SK-N-MC (cell line): Measurements from ENCODE around the gene PRM2.
"Not testable (repeated sequence)": the region's sequence is repeated elsewhere in the genome, so short reads cannot be mapped to it uniquely, and the experiment has no call there.

Source experiments
- DNase-seq: peaks from one replicate; pipeline ENCODE4 v3.0.0-alpha.2; 2011; ENCODE audit warnings: low read depth, low spot score
- H3K27ac ChIP-seq: fragments of 200-600 bp; sonication (generic); 2 replicates; pipeline ENCODE4 v1.5.1; 2016; ENCODE audit warnings: mixed run types
- H3K36me3 ChIP-seq: fragments of 200-600 bp; sonication (generic); 2 replicates; pipeline ENCODE4 v1.6.1; 2017; ENCODE audit warnings: antibody characterized with exemption, low read length, mixed read lengths; ENCODE audit not compliant: insufficient read depth
- H3K4me3 ChIP-seq: fragments of 200-600 bp; sonication (generic); 2 replicates; pipeline ENCODE4 v1.5.1; 2016
- H3K9ac ChIP-seq: fragments of 200-600 bp; sonication (generic); 2 replicates; pipeline ENCODE4 v1.8.0; 2017; ENCODE audit warnings: mixed run types, mixed read lengths; ENCODE audit not compliant: insufficient read length
- H3K9me3 ChIP-seq: fragments of 200-600 bp; sonication (generic); 2 replicates; pipeline ENCODE4 v1.6.1; 2017; ENCODE audit warnings: low read depth, mild to moderate bottlenecking, antibody characterized with exemption, low read length, moderate library complexity, mixed read lengths
- EZH2 ChIP-seq: fragments of 200-600 bp; sonication (generic); IDR thresholded peaks from one replicate; pipeline ENCODE4 v1.6.1; 2017; ENCODE audit warnings: antibody characterized with exemption
- FOXP2 ChIP-seq: optimal IDR thresholded peaks from 2 replicates; pipeline ENCODE3; 2011; ENCODE audit warnings: mild to moderate bottlenecking, moderate library complexity; ENCODE audit not compliant: insufficient read depth; ENCODE audit errors: extremely low read length, control extremely low read depth
- POLR2AphosphoS5 ChIP-seq: IDR thresholded peaks from 2 replicates; pipeline ENCODE4 v1.6.1; 2012; ENCODE audit warnings: mild to moderate bottlenecking, low read depth, low read length, borderline replicate concordance

Gene PRM2

GRCh38 chr16:11295672-11296071, 19.4 kb upstream of the PRM2 start:
- no peak for DNase-seq
- Histone ChIP-seq H3K9ac (no peak overlapping the region), H3K36me3 (no peaks in the 10 kb centered on the region), H3K4me3 (no peak overlapping the region), H3K27ac (no peak overlapping the region), H3K9me3 (no peaks in the 10 kb centered on the region)
- TF ChIP-seq FOXP2 (no peak), POLR2AphosphoS5 (no peak), EZH2 (no peak)

- TF ChIP-seq POLR2AphosphoS5 = no peak
- TF ChIP-seq FOXP2 = no peak
- TF ChIP-seq EZH2 = no peak
- DNase-seq = no peak
- H3K9ac ChIP-seq = no peak overlapping the region
- H3K27ac ChIP-seq = no peak overlapping the region
- no peak overlapping the region for H3K4me3 ChIP-seq
- no peaks in the 10 kb centered on the region for H3K9me3 ChIP-seq
- H3K36me3 ChIP-seq = no peaks in the 10 kb centered on the region
Observed at GRCh38 chr16:11292076-11292748, 15.9 kb upstream of the PRM2 start.

GRCh38 chr16:11291091-11291703, 14.9 kb upstream of the PRM2 start:
- no peak for TF ChIP-seq FOXP2
- TF ChIP-seq POLR2AphosphoS5 = no peak
- TF ChIP-seq EZH2 = no peak
- no peaks in the 10 kb centered on the region for H3K36me3 ChIP-seq
- H3K27ac ChIP-seq = no peak overlapping the region
- H3K9ac ChIP-seq = no peak overlapping the region
- H3K4me3 ChIP-seq = no peak overlapping the region
- H3K9me3 ChIP-seq = no peaks in the 10 kb centered on the region
- no peak for DNase-seq

- TF ChIP-seq EZH2 (no peak), FOXP2 (no peak), POLR2AphosphoS5 (no peak)
- Histone ChIP-seq H3K9me3 (no peaks in the 10 kb centered on the region), H3K27ac (no peak overlapping the region), H3K4me3 (no peak overlapping the region), H3K36me3 (no peaks in the 10 kb centered on the region), H3K9ac (no peak overlapping the region)
- DNase-seq = no peak
Observed at GRCh38 chr16:11290102-11290893, 14.0 kb upstream of the PRM2 start.

GRCh38 chr16:11289696-11290095, 13.4 kb upstream of the PRM2 start:
- H3K4me3 ChIP-seq, H3K9me3 ChIP-seq, H3K9ac ChIP-seq, DNase-seq, H3K36me3 ChIP-seq, H3K27ac ChIP-seq: not testable (repeated sequence)

- no peaks in the 10 kb centered on the region for H3K36me3 ChIP-seq
- no peaks in the 10 kb centered on the region for H3K9me3 ChIP-seq
- TF ChIP-seq FOXP2 (no peak), POLR2AphosphoS5 (no peak), EZH2 (no peak)
- DNase-seq = no peak
- H3K27ac ChIP-seq = no peak overlapping the region
- H3K9ac ChIP-seq = no peak overlapping the region
- no peak overlapping the region for H3K4me3 ChIP-seq
Observed at GRCh38 chr16:11289202-11289601, 12.9 kb upstream of the PRM2 start.

- H3K27ac ChIP-seq = no peak overlapping the region
- no peaks in the 10 kb centered on the region for H3K36me3 ChIP-seq
- no peak for DNase-seq
- H3K9me3 ChIP-seq = no peaks in the 10 kb centered on the region
- TF ChIP-seq FOXP2 (no peak), POLR2AphosphoS5 (no peak), EZH2 (no peak)
- no peak overlapping the region for H3K9ac ChIP-seq
- no peak overlapping the region for H3K4me3 ChIP-seq
Observed at GRCh38 chr16:11285842-11286241, 9.6 kb upstream of the PRM2 start.

GRCh38 chr16:11283820-11284248, 7.6 kb upstream of the PRM2 start:
- Histone ChIP-seq H3K27ac (no peak overlapping the region), H3K9me3 (no peaks in the 10 kb centered on the region), H3K4me3 (no peak overlapping the region), H3K9ac (no peak overlapping the region), H3K36me3 (no peaks in the 10 kb centered on the region)
- TF ChIP-seq EZH2 (no peak), FOXP2 (no peak), POLR2AphosphoS5 (no peak)
- no peak for DNase-seq
